ENCODE measurements around the gene SLC25A4. TPM values are rescaled to one million over a fixed set of nuclear protein-coding genes. Genes with fewer than 3 reads are reported as not detected.

The SLC25A4 gene
- total and polyA plus RNA-seq, 10 of the 15 experiments (the other 5 are each of a cell fraction or from before 2014, with no cell fraction given): 12.6 to 161 (median 38.2) TPM

- TF ChIP-seq POLR2AphosphoS5 (IDR thresholded peaks at IDR 0.05; ENCODE audit: low read length) (no peak), TBL1XR1 (IDR thresholded peaks at IDR 0.05; ENCODE audit: low read depth, low read length) (no peak), IRF4 (IDR thresholded peaks at IDR 0.05; ENCODE audit: low read depth, low read length) (no peak), POLR2AphosphoS2 (IDR thresholded peaks at IDR 0.05; ENCODE audit: low read depth, low read length) (no peak), RELB (IDR thresholded peaks at IDR 0.05; ENCODE audit: low read depth) (no peak), ELK1 (IDR thresholded peaks at IDR 0.05; ENCODE audit: low read depth, low read length) (no peak), BCL11A (IDR thresholded peaks at IDR 0.05; ENCODE audit: low read depth, low read length) (no peak), TCF7 (IDR thresholded peaks at IDR 0.05; ENCODE audit: borderline replicate concordance) (no peak), POLR2A (IDR thresholded peaks at IDR 0.05; ENCODE audit: low read depth, low read length) (no peak), NFYA (IDR thresholded peaks at IDR 0.05; ENCODE audit: borderline replicate concordance, low read depth, low read length) (no peak)
Measured at GRCh38 chr4:185190306-185190856, 47.3 kb downstream of the SLC25A4 start (continued).

- intact Hi-C loops (cut with micrococcal nuclease; ENCODE audit: unreplicated experiment) (no loop called here), in situ Hi-C loops (cut with MboI) (no loop called here)
- ChIA-PET RAD21 (ENCODE audit: unreplicated experiment) (interaction anchor here (1.0 kb wide), 2 partner anchors 10 to 28 kb away, joined by 3 to 4 read pairs; no protein-coding TSS in a partner anchor), POLR2A (interaction anchor here (0.6 to 1.5 kb wide), 8 partner anchors 8 to 1687 kb away, joined by 3 to 6 read pairs (median 3); partner anchors contain the start of gene ING2), SMC1A (ENCODE audit: uncharacterized antibody, unreplicated experiment) (no interaction called here), CTCF (interaction anchor here (0.8 to 1.2 kb wide), 3 partner anchors 8 to 152 kb away, joined by 3 to 5 read pairs (median 4); no protein-coding TSS in a partner anchor)
- no peaks in the 10 kb centered on the region for H3K27me3 ChIP-seq (replicated peaks in 1 of 2; ENCODE audit: control insufficient read depth in 2 of 2, insufficient read depth in 2 of 2, low read length in 1 of 2)
- no peak overlapping the region for H3K9ac ChIP-seq (ENCODE audit: control insufficient read depth, insufficient read depth, low read length)
- H3K36me3 ChIP-seq (ENCODE audit: control insufficient read depth in 2 of 2, insufficient read depth in 2 of 2, low read length in 1 of 2): peaks cover 0 to 18% of the 10 kb centered on the region in 2 experiments; a peak in 1 of 4 replicates
- 0% methylated on average over 1 of the region's 1 CpG for WGBS (ENCODE audit: insufficient coverage, insufficient replicate concordance, low lambda C conversion rate, missing lambda C conversion rate)
- peaks cover 19% of the 10 kb centered on the region for H3K4me1 ChIP-seq (ENCODE audit: control insufficient read depth, insufficient read depth, low read length)
- H4K20me1 ChIP-seq (ENCODE audit: control insufficient read depth, insufficient read depth): no peaks in the 10 kb centered on the region
- FAIRE-seq: peak; percentile 27
- no TSS peak for BruUV-seq (replicated peaks)
- H3K27ac ChIP-seq (ENCODE audit: control insufficient read depth, insufficient read depth): peak overlapping the region; percentile 47
- H3K9me3 ChIP-seq (replicated peaks; ENCODE audit: control insufficient read depth, insufficient read depth, low read length): no peaks in the 10 kb centered on the region
- no peak for DNase-seq (ENCODE audit: low read depth, low spot score)
- H2AFZ ChIP-seq (ENCODE audit: control insufficient read depth, low read depth, low read length): peak overlapping the region; percentile 43
- H3K4me2 ChIP-seq (ENCODE audit: control insufficient read depth, insufficient read depth): peak overlapping the region; percentile 76
- H3K4me3 ChIP-seq: no peak overlapping the region
- ATAC-seq: peak; percentile 92
- H3K79me2 ChIP-seq (ENCODE audit: control insufficient read depth, insufficient read depth, low read length): peaks cover 51% of the 10 kb centered on the region
- TF ChIP-seq MTA2 (IDR thresholded peaks at IDR 0.05; ENCODE audit: low read depth) (no peak), USF2 (IDR thresholded peaks at IDR 0.05; ENCODE audit: borderline replicate concordance, low read depth, low read length) (no peak), PKNOX1 (IDR thresholded peaks at IDR 0.05) (0 out of 2 replicates have a peak, but pooled peaks have one; percentile 24), RUNX3 (IDR thresholded peaks at IDR 0.05; ENCODE audit: low read length) (peak; percentile 76), MEF2B (IDR thresholded peaks at IDR 0.05; ENCODE audit: partially characterized antibody, poor library complexity, severe bottlenecking) (peak; percentile 62), BHLHE40 (IDR thresholded peaks at IDR 0.05; ENCODE audit: borderline replicate concordance in 1 of 2, low read depth in 2 of 2, low read length in 1 of 2) (peak in 1 of 2 experiments; percentile 11; a peak in 1 of 4 replicates), POLR2A (IDR thresholded peaks at IDR 0.05; ENCODE audit: low read depth, low read length) (no peak), ETV6 (conservative IDR thresholded peaks at IDR 0.05 in 1 of 2, IDR thresholded peaks at IDR 0.05 in 1 of 2; ENCODE audit: borderline replicate concordance in 1 of 2, low read depth in 1 of 2) (no peak)
Measured at GRCh38 chr4:185192059-185192458, 49.0 kb downstream of the SLC25A4 start.
